Heart right ventricle (tissue), 16 donors: Measurements from ENCODE around the gene PSMC5. TPM values are rescaled to one million over a fixed set of nuclear protein-coding genes. Genes with fewer than 3 reads are reported as not detected.

ENCODE experiments used
- ATAC-seq, 8 donors: fragments of 200-7000 bp; cut with Tn5 transposase; one replicate each; pipeline ENCODE4 v1.9.1; 2020; ENCODE audit warnings: mild to moderate bottlenecking in 8 of 8, moderate library complexity in 8 of 8, moderate number of reproducible peaks in 1 of 8
- DNase-seq, 2 donors: peaks; one replicate each; pipeline ENCODE4 v3.0.0-alpha.2; 2020
- H3K27ac ChIP-seq, 10 donors: fragments of 200-600 bp; sonication (generic) in 2 of 10; one replicate each; pipeline versions ENCODE4 v1.5.0 to v1.8.0; 2020 to 2022; ENCODE audit warnings: mild to moderate bottlenecking in 3 of 10
- H3K27me3 ChIP-seq, 7 donors: fragments of 200-600 bp; one replicate each; pipeline ENCODE4 v1.8.0; 2021 to 2022; ENCODE audit warnings: mild to moderate bottlenecking in 2 of 7
- H3K36me3 ChIP-seq, 9 donors: fragments of 200-600 bp; sonication (generic) in 1 of 9; one replicate each; pipeline versions ENCODE4 v1.5.0 to v1.8.0; 2020 to 2022; ENCODE audit warnings: mild to moderate bottlenecking in 2 of 9
- H3K4me1 ChIP-seq, 9 donors: fragments of 200-600 bp; sonication (generic) in 1 of 9; one replicate each; pipeline versions ENCODE4 v1.5.0 to v1.8.0; 2020 to 2022; ENCODE audit warnings: mild to moderate bottlenecking in 4 of 9
- H3K4me3 ChIP-seq, 10 donors: fragments of 200-600 bp; sonication (generic) in 2 of 10; one replicate each; pipeline versions ENCODE4 v1.5.0 to v1.8.0; 2020 to 2022; ENCODE audit warnings: mild to moderate bottlenecking in 7 of 10, moderate library complexity in 2 of 10
- H3K9me3 ChIP-seq, 11 donors: fragments of 200-600 bp in 10 of 11; sonication (generic) in 2 of 11; one replicate each; pipeline versions ENCODE4 v1.5.0 to v1.8.0; 2013 to 2022; ENCODE audit warnings: mild to moderate bottlenecking in 2 of 11, control low read depth in 1 of 11, moderate library complexity in 1 of 11
- WGBS, 2 donors: extraction: QIAGEN DNeasy Blood & Tissue Kit; methylation state at CpG; one replicate each; pipeline ENCODE4 v1.1.7; 2013; ENCODE audit warnings: inconsistent platforms in 1 of 2; 5-methylcytosine and 5-hydroxymethylcytosine counted together
- intact Hi-C, 10 donors: fragments of 100-400 bp; cut with DNase I; formaldehyde crosslinking; loops; one replicate each; pipeline versions ENCODE4 v1.11.1 to v1.14.2; 2022
- polyA plus RNA-seq, 2 donors: library from polyadenylated mRNA; stranded (reverse); fragments of 200-250 nt; gene quantifications; one replicate each; pipeline ENCODE4 v1.2.3, GENCODE V29; 2013
- total RNA-seq, 10 donors: library from RNA; stranded (reverse); fragmentation: NEBNext Ultra II Directional in 3 of 10; extraction: Animal tissue kit (Norgen Biotek cat#: 25700) in 3 of 10; gene quantifications; one replicate each; pipeline versions ENCODE4 v1.2.1 to v1.2.4, GENCODE V29; 2021 to 2023
- TF ChIP-seq, protein P1 (sequence below), 9 donors: fragments of 200-600 bp; sonication (generic) in 2 of 9; IDR thresholded peaks; one replicate each; pipeline versions ENCODE4 v1.5.0 to v1.8.0; 2021 to 2022; ENCODE audit warnings: antibody characterized with exemption in 9 of 9, mild to moderate bottlenecking in 5 of 9, moderate library complexity in 1 of 9
- donor health status: Arrhythmogenic right ventricular cardiomyopathy.
- donor health status: ischemic (EF 13 %, LVEDD 7.1; RV severe dilation, severe dysfunction).
- donor health status: healthy with polysubstance abuse.
- donor health status: DM: no; HTN: yes; CAD: no.
- donor health status: DM: no; HTN: no; CAD: no.
- donor health status: ischemic (EF 25% LVEDD 6.9; RV normal size, moderate dysfunction).
- donor health status: ischemic (EF 25% LVEDD 5.7; RV mildly dilated, moderate dysfunction).
- donor health status: healthy.
- donor health status: DM: yes; HTN: yes; CAD: no.
- donor health status: Ischemic cardiomyopathy.
- donor health status: ischemic (EF 35%, LVEDD 5.7; RV mildly dilated, moderate dysfunction).
- donor health status: nonischemic (EF 11% LVEDD 7.7; RV severe dilation, severe dysfunction).
- donor health status: DM: yes; HTN: yes; CAD: no.
- donor health status: PGD.
- donor health status: ischemic (EF 29% LVEDD 5.4; RV normal size, mild dysfunction).
- donor health status: nonischemic (EF 23%, LVEDD 6.1; RV moderate dilation, normal function).

The PSMC5 gene
- total and polyA plus RNA-seq, 12 donors: 92.9 to 228 (median 122) TPM

DNA sequence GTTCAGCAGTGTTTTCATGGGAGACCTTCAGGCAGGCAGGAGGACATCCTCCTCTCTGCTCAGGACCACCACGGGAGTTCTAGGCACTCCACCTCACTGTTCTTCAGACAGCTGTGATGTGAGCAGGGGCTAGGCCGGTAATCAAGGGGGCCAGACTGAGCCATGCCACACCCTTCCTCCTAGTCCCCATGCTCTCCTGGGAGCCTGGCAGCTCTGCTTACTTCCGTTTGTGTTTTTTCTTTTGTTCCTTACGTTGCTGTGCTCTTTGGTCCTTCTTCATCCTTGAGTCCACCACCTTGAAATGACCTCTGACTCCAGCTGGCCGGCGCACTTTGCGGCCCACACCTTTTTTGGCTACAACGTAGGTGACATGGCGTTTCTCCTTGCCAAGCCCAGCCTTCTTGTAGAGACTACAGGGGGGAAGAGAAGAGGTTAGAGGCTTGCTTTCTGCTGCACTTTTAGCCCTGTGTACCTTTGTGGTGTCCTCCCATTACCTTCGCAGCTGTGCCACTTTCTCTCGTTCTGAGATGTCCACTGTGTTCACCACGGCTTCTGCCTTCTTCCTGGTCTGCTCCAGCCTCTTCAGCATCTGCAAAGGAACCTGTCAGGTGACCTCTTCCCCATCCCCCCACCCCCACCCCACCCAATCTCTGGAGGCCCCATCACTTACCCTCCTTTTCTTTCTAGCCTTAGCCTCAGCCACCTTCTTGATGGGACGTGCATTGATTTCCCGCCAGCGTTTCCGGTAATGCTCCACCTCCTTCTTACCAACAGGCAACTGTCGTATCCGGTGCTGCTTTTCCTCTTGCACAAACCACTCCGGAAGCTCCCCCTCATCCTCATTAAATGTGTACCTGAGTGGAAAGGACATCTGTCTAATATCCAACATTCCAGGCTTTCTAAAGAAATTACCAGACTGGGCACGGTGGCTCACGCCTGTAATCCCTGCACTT is 7.4 kb upstream of the PSMC5 start:
- H3K27me3 ChIP-seq: no peaks in the 10 kb centered on the region
- peak overlapping the region in 7 of 10 donors; percentile 27 to 59 (median 49) for H3K27ac ChIP-seq
- intact Hi-C loops: loop anchor here in 4 of 10 donors (5.0 to 10.0 kb wide), 3 partner anchors 43 to 685 kb away; partner anchors contain the start of genes CCDC47 (in 2 of the 4), DDX42 (in 2 of the 4), CEP95 (in 1 of the 4) and DDX5 (in 1 of the 4)
- peaks cover 8 to 100% (median 97%) of the 10 kb centered on the region in 9 donors for H3K36me3 ChIP-seq
- H3K4me3 ChIP-seq: no peak overlapping the region
- no peaks in the 10 kb centered on the region for H3K9me3 ChIP-seq
- DNase-seq (no peak), ATAC-seq (peak in 5 of 8 donors; percentile 16 to 53 (median 28))
- TF ChIP-seq, protein P1, sequence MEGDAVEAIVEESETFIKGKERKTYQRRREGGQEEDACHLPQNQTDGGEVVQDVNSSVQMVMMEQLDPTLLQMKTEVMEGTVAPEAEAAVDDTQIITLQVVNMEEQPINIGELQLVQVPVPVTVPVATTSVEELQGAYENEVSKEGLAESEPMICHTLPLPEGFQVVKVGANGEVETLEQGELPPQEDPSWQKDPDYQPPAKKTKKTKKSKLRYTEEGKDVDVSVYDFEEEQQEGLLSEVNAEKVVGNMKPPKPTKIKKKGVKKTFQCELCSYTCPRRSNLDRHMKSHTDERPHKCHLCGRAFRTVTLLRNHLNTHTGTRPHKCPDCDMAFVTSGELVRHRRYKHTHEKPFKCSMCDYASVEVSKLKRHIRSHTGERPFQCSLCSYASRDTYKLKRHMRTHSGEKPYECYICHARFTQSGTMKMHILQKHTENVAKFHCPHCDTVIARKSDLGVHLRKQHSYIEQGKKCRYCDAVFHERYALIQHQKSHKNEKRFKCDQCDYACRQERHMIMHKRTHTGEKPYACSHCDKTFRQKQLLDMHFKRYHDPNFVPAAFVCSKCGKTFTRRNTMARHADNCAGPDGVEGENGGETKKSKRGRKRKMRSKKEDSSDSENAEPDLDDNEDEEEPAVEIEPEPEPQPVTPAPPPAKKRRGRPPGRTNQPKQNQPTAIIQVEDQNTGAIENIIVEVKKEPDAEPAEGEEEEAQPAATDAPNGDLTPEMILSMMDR (IDR thresholded peaks at IDR 0.05): no peak
- H3K4me1 ChIP-seq: peaks cover 0 to 14% (median 7%) of the 10 kb centered on the region in 9 donors
- 59 to 67% methylated on average over 21 of the region's 21 CpGs for WGBS, 2 donors

DNA sequence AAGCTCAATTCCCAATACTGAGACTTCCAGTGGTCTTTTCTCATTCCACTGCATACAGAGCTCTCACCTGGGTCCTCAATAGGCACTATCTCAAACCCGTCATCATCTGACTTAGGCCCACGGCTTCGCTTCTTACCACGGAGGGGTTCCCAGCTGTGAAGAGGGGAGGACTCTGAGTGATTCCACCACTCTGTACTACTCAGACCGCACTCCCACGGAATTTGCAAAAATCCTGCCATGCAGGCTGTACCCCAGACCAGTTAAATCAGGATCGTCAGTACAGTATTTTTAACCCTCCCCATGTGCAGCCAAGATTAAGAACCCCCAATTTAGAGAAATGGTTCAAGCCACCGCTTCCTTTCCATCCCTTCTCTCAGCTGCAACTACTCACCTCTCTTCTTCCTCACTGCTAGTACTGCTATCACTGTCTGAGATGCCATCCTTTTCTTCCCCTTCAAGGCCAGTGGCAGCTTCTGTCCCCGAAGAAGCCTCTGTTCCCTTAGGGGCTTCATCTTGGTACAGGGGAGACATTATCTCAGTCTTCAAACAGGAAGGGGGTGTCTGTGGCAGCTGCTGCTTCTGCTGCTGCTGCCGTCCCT is 6.2 kb upstream of the PSMC5 start:
- H3K4me1 ChIP-seq: peaks cover 0 to 22% (median 14%) of the 10 kb centered on the region in 9 donors
- ATAC-seq: no peak
- H3K9me3 ChIP-seq: no peaks in the 10 kb centered on the region
- DNase-seq: no peak
- H3K36me3 ChIP-seq: peaks cover 8 to 100% (median 90%) of the 10 kb centered on the region in 9 donors
- WGBS, 2 donors: 81 to 82% methylated on average over 10 of the region's 10 CpGs
- no peak overlapping the region for H3K4me3 ChIP-seq
- H3K27me3 ChIP-seq: no peaks in the 10 kb centered on the region
- H3K27ac ChIP-seq: peak overlapping the region in 2 of 10 donors; percentile 9 to 27
- intact Hi-C loops: loop anchor here in 3 of 10 donors (10.0 kb wide), 2 partner anchors 46 to 684 kb away; partner anchors contain the start of genes CCDC47 (in 2 of the 3), DDX42 (in 2 of the 3), CEP95 (in 1 of the 3) and DDX5 (in 1 of the 3)
- TF ChIP-seq, protein P1 (IDR thresholded peaks at IDR 0.05): no peak

DNA sequence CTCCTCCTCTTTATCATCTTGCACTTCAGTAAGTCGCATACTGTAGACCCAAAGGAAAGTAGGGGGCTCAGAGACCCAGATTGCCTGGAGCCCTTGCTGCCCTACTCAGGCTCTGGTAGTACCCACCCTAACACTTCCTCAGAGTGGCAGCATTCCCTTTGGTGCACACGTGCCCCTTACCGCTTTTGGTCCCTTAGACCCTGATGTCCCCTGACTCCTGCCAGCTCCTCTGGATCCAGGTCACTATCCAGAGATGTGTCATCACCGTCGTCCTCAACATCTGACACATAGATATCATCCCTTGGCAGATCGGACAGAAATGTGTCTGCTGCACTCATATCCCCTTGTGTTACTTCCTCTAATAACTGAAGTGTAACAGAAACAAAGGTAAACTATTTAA is 5.4 kb upstream of the PSMC5 start:
- Histone ChIP-seq H3K27me3 (no peaks in the 10 kb centered on the region), H3K27ac (peak overlapping the region in 1 of 10 donors; percentile 10), H3K4me1 (peaks cover 0 to 26% (median 19%) of the 10 kb centered on the region in 9 donors), H3K36me3 (peaks cover 4 to 92% (median 83%) of the 10 kb centered on the region in 9 donors), H3K4me3 (no peak overlapping the region), H3K9me3 (no peaks in the 10 kb centered on the region)
- ATAC-seq (no peak), DNase-seq (no peak)
- intact Hi-C loops: loop anchor here in 3 of 10 donors (10.0 kb wide), 2 partner anchors 47 to 683 kb away; partner anchors contain the start of genes CCDC47 (in 2 of the 3), DDX42 (in 2 of the 3), CEP95 (in 1 of the 3) and DDX5 (in 1 of the 3)
- TF ChIP-seq, protein P1 (IDR thresholded peaks at IDR 0.05): no peak
- 58 to 59% methylated on average over 6 of the region's 6 CpGs for WGBS, 2 donors

DNA sequence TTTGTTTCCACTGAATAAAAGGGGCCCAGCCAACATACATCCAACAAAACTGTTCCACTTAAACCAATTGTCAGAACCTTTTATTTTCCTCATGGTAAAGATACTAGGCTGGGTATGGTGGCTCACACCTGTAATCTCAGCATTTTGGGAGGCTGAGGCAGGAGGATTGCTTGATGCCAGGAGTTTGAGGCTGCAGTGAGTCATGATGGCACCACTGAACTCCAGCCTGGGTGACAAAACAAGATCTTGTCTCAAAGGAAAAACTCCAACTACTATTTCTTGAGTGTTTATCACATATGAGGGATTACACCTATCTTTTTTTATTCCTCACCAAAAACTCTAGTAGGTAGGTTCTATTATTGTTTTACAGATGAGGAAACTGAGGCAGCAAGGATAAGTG is 4.7 kb upstream of the PSMC5 start:
- ATAC-seq: no peak

More for the DNA sequence above, 4.7 kb upstream of the PSMC5 start:
- TF ChIP-seq, protein P1 (IDR thresholded peaks at IDR 0.05): no peak
- no peak for DNase-seq
- Histone ChIP-seq H3K27me3 (no peaks in the 10 kb centered on the region), H3K4me1 (peaks cover 0 to 26% (median 20%) of the 10 kb centered on the region in 9 donors), H3K36me3 (peaks cover 4 to 85% (median 75%) of the 10 kb centered on the region in 9 donors), H3K9me3 (no peaks in the 10 kb centered on the region), H3K27ac (no peak overlapping the region), H3K4me3 (no peak overlapping the region)
- intact Hi-C loops: loop anchor here in 3 of 10 donors (10.0 kb wide), 2 partner anchors 48 to 682 kb away; partner anchors contain the start of genes CCDC47 (in 2 of the 3), DDX42 (in 2 of the 3), CEP95 (in 1 of the 3) and DDX5 (in 1 of the 3)
